A549 (cell line): ENCODE data around the gene NOXO1. TPM values are rescaled to one million over a fixed set of nuclear protein-coding genes. Genes with fewer than 3 reads are reported as not detected.
"Not testable (repeated sequence)": the region's sequence is repeated elsewhere in the genome, so short reads cannot be mapped to it uniquely, and the experiment has no call there.

Source experiments
- ATAC-seq, 2 experiments: fragments of 200-7000 bp in 1 of 2; fragments of >200 bp in 1 of 2; cut with Nextera tagmentation in 1 of 2; cut with Tn5 transposase in 1 of 2; 3 replicates each; pipeline versions ENCODE4 v1.8.0 to v1.9.1; 2018 to 2020; ENCODE audit warnings: mild to moderate bottlenecking in 1 of 2, moderate library complexity in 1 of 2
- CTCF ChIA-PET: fragments of 300-600 bp; sonication (Branson Sonifier 250); formaldehyde crosslinking; extraction: SDS; loops from one replicate; lab custom pipeline; 2021; ENCODE audit warnings: antibody characterized with exemption, inconsistent platforms; lab: Yijun Ruan, JAX
- POLR2A ChIA-PET: fragments of 350-600 bp; formaldehyde crosslinking; extraction: SDS; loops from one replicate; lab custom pipeline; 2021; ENCODE audit warnings: antibody characterized with exemption, inconsistent platforms; lab: Yijun Ruan, JAX
- DNase-seq, 2 experiments: peaks; one replicate each; pipeline versions ENCODE4 v3.0.0 to v3.0.0-alpha.2; 2011 to 2016; ENCODE audit warnings: low read depth in 1 of 2, low spot score in 1 of 2
- FAIRE-seq: peaks from 2 replicates; lab custom pipeline; 2011; peaks lifted over from hg19 to GRCh38; lab: Jason Lieb, UNC
- H3K27ac ChIP-seq, 2 experiments: fragments of >200 bp; sonication (Bioruptor Twin); formaldehyde crosslinking; 3 replicates each; pipeline ENCODE4 v1.5.1; 2016 to 2017
- H3K4me1 ChIP-seq: fragments of >200 bp; sonication (Bioruptor Twin); formaldehyde crosslinking; 3 replicates; pipeline ENCODE4 v1.6.1; 2016
- H3K4me2 ChIP-seq: fragments of >200 bp; sonication (Bioruptor Twin); formaldehyde crosslinking; 3 replicates; pipeline ENCODE4 v1.6.1; 2016
- H3K4me3 ChIP-seq: fragments of >200 bp; sonication (Bioruptor Twin); formaldehyde crosslinking; 3 replicates; pipeline ENCODE4 v1.5.1; 2016
- H3K9me3 ChIP-seq: fragments of >200 bp; sonication (Bioruptor Twin); formaldehyde crosslinking; 3 replicates; pipeline ENCODE4 v1.6.1; 2016
- BCL3 ChIP-seq: fragments of >200 bp; sonication (Bioruptor Twin); formaldehyde crosslinking; IDR thresholded peaks from 3 replicates; pipeline ENCODE4 v1.6.1; 2016
- CBX2 ChIP-seq: fragments of 200-600 bp; sonication (generic); IDR thresholded peaks from 2 replicates; pipeline ENCODE4 v1.6.1; 2016; ENCODE audit warnings: low read depth, mild to moderate bottlenecking, borderline replicate concordance
- CEBPB ChIP-seq, 2 experiments: fragments of >200 bp in 1 of 2; sonication (Bioruptor Twin) in 1 of 2; formaldehyde crosslinking in 1 of 2; IDR thresholded peaks; 2 replicates each; pipeline ENCODE4 v1.6.1; 2012 to 2016
- CHD4 ChIP-seq: fragments of 200-600 bp; sonication (generic); IDR thresholded peaks from 2 replicates; pipeline ENCODE4 v1.6.1; 2016; ENCODE audit warnings: antibody characterized with exemption, mild to moderate bottlenecking, borderline replicate concordance
- CTCF ChIP-seq: fragments of >200 bp; sonication (Bioruptor Twin); formaldehyde crosslinking; IDR thresholded peaks from 3 replicates; pipeline ENCODE4 v1.5.1; 2016
- EHMT2 ChIP-seq: fragments of 200-600 bp; sonication (generic); IDR thresholded peaks from 2 replicates; pipeline ENCODE4 v1.6.1; 2016; ENCODE audit warnings: antibody characterized with exemption, low read depth, mild to moderate bottlenecking, moderate library complexity
- FOSB ChIP-seq: fragments of 250-450 bp; sonication (Bioruptor Pico); IDR thresholded peaks from 2 replicates; pipeline ENCODE4 v1.5.0; 2020; ENCODE audit warnings: mild to moderate bottlenecking, moderate library complexity
- HMGXB4 ChIP-seq: fragments of 250-450 bp; sonication (Bioruptor Pico); IDR thresholded peaks from 2 replicates; pipeline ENCODE4 v1.5.0; 2021; ENCODE audit warnings: mild to moderate bottlenecking, moderate library complexity, borderline replicate concordance
- HOXB13 ChIP-seq: fragments of 250-450 bp; sonication (Bioruptor Pico); IDR thresholded peaks from 2 replicates; pipeline ENCODE4 v1.5.0; 2020; ENCODE audit warnings: low read depth, mild to moderate bottlenecking, moderate library complexity
- JUN ChIP-seq, 2 experiments: fragments of >200 bp; sonication (Bioruptor Twin); formaldehyde crosslinking; IDR thresholded peaks; 2 replicates in 1 of 2; 3 replicates in 1 of 2; pipeline ENCODE4 v1.6.1; 2016 to 2017
- MAX ChIP-seq: IDR thresholded peaks from 2 replicates; pipeline ENCODE4 v1.6.1; 2012
- NPAS2 ChIP-seq: fragments of 250-450 bp; sonication (Bioruptor Pico); IDR thresholded peaks from 2 replicates; pipeline ENCODE4 v1.8.0; 2022; ENCODE audit warnings: mild to moderate bottlenecking, moderate library complexity, borderline replicate concordance
- NR3C1 ChIP-seq: fragments of >200 bp; sonication (Bioruptor Twin); formaldehyde crosslinking; IDR thresholded peaks from 3 replicates; pipeline ENCODE4 v1.6.1; 2017
- POLR2A ChIP-seq: IDR thresholded peaks from 2 replicates; pipeline ENCODE4 v1.6.1; 2012; ENCODE audit warnings: mild to moderate bottlenecking, low read length
- RAD21 ChIP-seq, 2 experiments: fragments of >200 bp in 1 of 2; sonication (Bioruptor Twin) in 1 of 2; formaldehyde crosslinking in 1 of 2; IDR thresholded peaks in 1 of 2; conservative IDR thresholded peaks in 1 of 2; 2 replicates in 1 of 2; 3 replicates in 1 of 2; pipeline ENCODE4 v1.6.1; 2012 to 2018; ENCODE audit warnings: inconsistent platforms in 1 of 2
- RCOR1 ChIP-seq: fragments of 150-350 bp; IDR thresholded peaks from 2 replicates; pipeline ENCODE4 v1.6.1; 2014; ENCODE audit warnings: antibody characterized with exemption, low read length, low read depth
- REST ChIP-seq: fragments of 200-600 bp; sonication (generic); IDR thresholded peaks from 2 replicates; pipeline ENCODE4 v1.6.1; 2016; ENCODE audit warnings: antibody characterized with exemption, mild to moderate bottlenecking, moderate library complexity
- RFX5 ChIP-seq: fragments of 450-650 bp; IDR thresholded peaks from 2 replicates; pipeline ENCODE4 v1.7.1; 2014; ENCODE audit warnings: antibody characterized with exemption, mild to moderate bottlenecking, moderate library complexity
- RNF2 ChIP-seq: fragments of 200-600 bp; sonication (generic); IDR thresholded peaks from 2 replicates; pipeline ENCODE4 v1.6.1; 2016; ENCODE audit warnings: low read depth, mild to moderate bottlenecking, antibody characterized with exemption, moderate library complexity, borderline replicate concordance
- SMC3 ChIP-seq: fragments of >200 bp; sonication (Bioruptor Twin); formaldehyde crosslinking; IDR thresholded peaks from 3 replicates; pipeline ENCODE4 v1.6.1; 2018; ENCODE audit warnings: inconsistent platforms
- TFCP2L1 ChIP-seq: fragments of 250-450 bp; sonication (Bioruptor Pico); IDR thresholded peaks from 2 replicates; pipeline ENCODE4 v1.5.0; 2021; ENCODE audit warnings: mild to moderate bottlenecking
- ZSCAN20 ChIP-seq: fragments of 250-450 bp; sonication (Bioruptor Pico); IDR thresholded peaks from 2 replicates; pipeline ENCODE4 v1.8.0; 2022; ENCODE audit warnings: mild to moderate bottlenecking, moderate library complexity
- whole genome bisulfite sequencing: methylation state at CpG from one replicate; pipeline ENCODE4 v1.1.6; 2017; ENCODE audit errors: missing lambda C conversion rate; 5-methylcytosine and 5-hydroxymethylcytosine counted together
- polyA plus RNA-seq, 4 experiments: library from polyadenylated mRNA; depleted of rRNA in 3 of 4; stranded (reverse); fragments of >200 nt; fragmentation: RNase III in 1 of 4; extraction: RNeasy Plus Mini Kit Qiagen cat#74134 plus additional on column Dnase treatment in 1 of 4; gene quantifications; 2 replicates in 3 of 4; 3 replicates in 1 of 4; pipeline ENCODE4 v1.2.3, GENCODE V29; 2011 to 2017

Gene NOXO1
- polyA plus RNA-seq, 2 of the 4 experiments (the other 2 are of a cell fraction) = 0.32 TPM; not detected in 1

GRCh38 chr16:2013527-2013926 lies 32.3 kb upstream of the NOXO1 start:
- H3K4me2 ChIP-seq = no peak overlapping the region
- ChIA-PET CTCF (interaction anchor here (1.1 to 5.4 kb wide), 7 partner anchors 9 to 139 kb away, joined by 3 to 41 read pairs (median 5); no protein-coding TSS in a partner anchor), POLR2A (interaction anchor here (1.2 kb wide), 1 partner anchor 49 kb away, joined by 3 read pairs; the partner anchor contains the start of gene RPS2)
- H3K9me3 ChIP-seq = no peaks in the 10 kb centered on the region
- H3K27ac ChIP-seq = peak overlapping the region in 1 of 2 experiments; percentile 93; a peak in 3 of 6 replicates
- ATAC-seq = no peak
- DNase-seq = no peak
- WGBS = 85% methylated on average over 15 of the region's 15 CpGs
- H3K4me1 ChIP-seq = peaks cover 35% of the 10 kb centered on the region
- no peak for TF ChIP-seq RCOR1
- no peak overlapping the region for H3K4me3 ChIP-seq
- no peak for FAIRE-seq

GRCh38 chr16:2011726-2012125 lies 30.5 kb upstream of the NOXO1 start:
- H3K4me2 ChIP-seq, H3K9me3 ChIP-seq, DNase-seq, H3K4me3 ChIP-seq, FAIRE-seq: not testable (repeated sequence)
- peak overlapping the region in 1 of 2 experiments; percentile 55; a peak in 2 of 6 replicates for H3K27ac ChIP-seq
- H3K4me1 ChIP-seq = peaks cover 52% of the 10 kb centered on the region
- ChIA-PET POLR2A (interaction anchor here (1.0 kb wide), 1 partner anchor 143 kb away, joined by 11 read pairs; the partner anchor contains the start of gene TRAF7), CTCF (interaction anchor here (0.6 to 5.4 kb wide), 4 partner anchors 8 to 132 kb away, joined by 4 to 41 read pairs (median 28); no protein-coding TSS in a partner anchor)
- WGBS = 81% methylated on average over 9 of the region's 9 CpGs
- peak in 1 of 2 experiments; percentile 66; a peak in 2 of 4 replicates for TF ChIP-seq CEBPB (IDR thresholded peaks at IDR 0.05)
- TF ChIP-seq, all 56 proteins: peak for 1; not testable (repeated sequence) for 55
- not testable (repeated sequence) for ATAC-seq

- Histone ChIP-seq H3K4me1 (peaks cover 53% of the 10 kb centered on the region), H3K27ac (peak within 1 kb of the TSS; percentile 95 to 98), H3K4me3 (peak within 1 kb of the TSS; percentile 94), H3K9me3 (no peaks in the 10 kb centered on the region), H3K4me2 (peak within 1 kb of the TSS; percentile 91)
- ATAC-seq (peak; percentile 89 to 90), DNase-seq (peak; percentile 84 to 93), FAIRE-seq (no peak)
- ChIA-PET CTCF (interaction anchor here (5.4 to 11.3 kb wide), 2 partner anchors 14 to 21 kb away, joined by 41 to 196 read pairs; partner anchors contain the start of genes GFER, NOXO1 and SYNGR3), POLR2A (no interaction called here)
- WGBS = 16% methylated on average over 18 of the region's 52 CpGs
- TF ChIP-seq RNF2 (no peak), RAD21 (conservative IDR thresholded peaks at IDR 0.05 in 1 of 2, IDR thresholded peaks at IDR 0.05 in 1 of 2) (no peak), TFCP2L1 (peak; percentile 86), HOXB13 (CRISPR knock-in tag) (peak; percentile 73; the same call in 1 of the 2 replicates), EHMT2 (no peak), CBX2 (no peak), SMC3 (no peak), NPAS2 (CRISPR knock-in tag) (no peak; the same call in 1 of the 2 replicates), RFX5 (no peak), CTCF (no peak; the same call in 2 of the 3 replicates), MAX (peak; percentile 97), CHD4 (no peak), HMGXB4 (CRISPR knock-in tag) (peak; percentile 83; the same call in 1 of the 2 replicates), FOSB (CRISPR knock-in tag) (no peak; the same call in 1 of the 2 replicates), JUN (IDR thresholded peaks at IDR 0.05) (peak; percentile 84 to 89), BCL3 (peak; percentile 75), POLR2A (peak; percentile 81), NR3C1 (no peak), REST (no peak), ZSCAN20 (0 out of 2 replicates have a peak, but pooled peaks have one; percentile 25)
These were observed 28.7 kb upstream of the NOXO1 start, which contains the start of gene ZNF598 for GRCh38 chr16:2009791-2010510. TSS of gene ZNF598 (minus strand) at chr16:2009821.
